Thoracic aorta (tissue), 2 donors: ENCODE results near the gene LONRF2. TPM values are rescaled to one million over a fixed set of nuclear protein-coding genes. Genes with fewer than 3 reads are reported as not detected.
A peak's percentile ranks its signal among the peaks of the same experiment; 100 is the strongest.

Experiments used
- ATAC-seq: fragments of 150-250 bp; one replicate; pipeline ENCODE4 v1.8.0; 2017; ENCODE audit warnings: low read depth; ENCODE audit not compliant: insufficient number of reproducible peaks, low FRiP score
- DNase-seq: peaks from one replicate; pipeline ENCODE4 v3.0.0-alpha.2; 2020; ENCODE audit warnings: low spot score
- H3K27ac ChIP-seq, 2 donors: fragments of 200-600 bp; sonication (generic); 1 replicate in 1 of 2; 2 replicates in 1 of 2; pipeline ENCODE4 v1.5.1; 2016; ENCODE audit warnings: mild to moderate bottlenecking in 2 of 2, moderate library complexity in 2 of 2
- H3K27me3 ChIP-seq: fragments of 200-600 bp; sonication (generic); replicated peaks from 2 replicates; pipeline ENCODE4 v1.6.0; 2016; ENCODE audit warnings: mild to moderate bottlenecking; ENCODE audit not compliant: insufficient read depth
- H3K36me3 ChIP-seq: fragments of 200-600 bp; sonication (generic); one replicate; pipeline ENCODE4 v1.5.1; 2016
- H3K4me1 ChIP-seq, 2 donors: fragments of 200-600 bp; sonication (generic); 1 replicate in 1 of 2; 2 replicates in 1 of 2; pipeline versions ENCODE4 v1.5.1 to v1.6.0; 2016; ENCODE audit warnings: low read depth in 2 of 2, mild to moderate bottlenecking in 1 of 2; ENCODE audit not compliant: control insufficient read depth in 1 of 2
- H3K4me3 ChIP-seq: fragments of 200-600 bp; sonication (generic); 2 replicates; pipeline ENCODE4 v1.5.1; 2016; ENCODE audit warnings: mild to moderate bottlenecking
- H3K9me3 ChIP-seq: fragments of 200-600 bp; sonication (generic); 2 replicates; pipeline ENCODE4 v1.5.1; 2016
- total RNA-seq, 2 donors: library from RNA; depleted of rRNA; stranded (reverse); fragments of >200 nt; gene quantifications; one replicate each; pipeline versions ENCODE4 v1.1.0 to v1.2.3, GENCODE V29; 2016
- TF ChIP-seq, protein P1 (sequence below): fragments of 200-600 bp; sonication (generic); IDR thresholded peaks from one replicate; pipeline ENCODE4 v1.5.1; 2019; ENCODE audit warnings: antibody characterized with exemption

Gene LONRF2
- total RNA-seq, 2 donors from 2014 or later: 7.0 to 17.4 TPM

DNA sequence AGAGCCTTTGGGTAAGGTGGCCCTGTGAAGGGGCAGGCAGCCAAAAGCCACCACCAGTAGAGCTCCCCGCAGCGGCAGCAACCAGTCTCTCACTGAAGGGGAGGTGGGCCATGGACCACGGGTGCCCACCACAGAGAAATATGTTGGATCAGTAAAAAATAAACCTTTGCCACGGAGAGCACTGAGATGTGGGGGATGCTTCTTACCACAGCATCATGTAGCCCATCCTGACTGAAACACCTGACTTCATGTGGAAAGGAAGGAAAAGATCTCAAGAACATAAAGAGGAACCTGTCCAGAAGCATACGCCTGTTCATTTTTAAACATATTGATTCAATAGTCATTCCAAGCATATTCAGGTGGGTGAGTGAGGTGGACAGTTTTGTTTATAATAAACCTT lies 51.1 kb downstream of the LONRF2 start:
- no peak overlapping the region for H3K4me3 ChIP-seq

DNA sequence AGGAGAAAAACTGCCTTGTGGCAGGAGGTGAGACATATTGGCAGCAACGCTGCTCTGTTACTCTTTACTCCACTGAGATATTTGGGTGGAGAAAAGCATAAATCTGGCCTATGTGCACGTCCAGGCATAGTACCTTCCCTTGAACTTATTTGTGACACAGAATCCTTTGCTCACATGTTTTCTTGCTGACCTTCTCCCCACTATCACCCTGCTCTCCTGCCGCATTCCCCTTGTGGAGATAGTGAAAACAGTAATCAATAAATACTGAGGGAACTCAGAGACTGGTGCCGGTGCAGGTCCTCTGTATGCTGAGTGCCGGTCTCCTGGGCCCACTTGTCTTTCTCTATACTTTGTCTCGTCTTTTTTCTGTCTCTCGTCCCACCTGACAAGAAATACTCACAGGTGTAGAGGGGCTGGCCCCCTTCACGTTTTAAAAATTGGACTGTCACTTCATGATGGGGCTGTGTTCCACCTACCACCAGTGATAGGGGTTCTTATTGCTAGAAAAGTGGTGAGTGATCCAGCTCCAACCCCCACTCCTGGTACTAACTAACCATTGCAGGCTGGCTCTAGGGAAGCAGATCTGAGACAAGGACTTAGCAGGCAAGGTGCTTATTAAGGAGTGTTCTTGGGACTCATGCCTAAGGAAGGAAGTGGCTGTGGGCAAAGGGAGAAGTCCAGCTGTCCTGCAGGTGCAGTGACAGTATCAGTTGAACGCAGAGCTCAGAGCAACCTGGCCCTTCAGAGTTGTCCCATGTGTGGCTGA lies 51.7 kb downstream of the LONRF2 start:
- TF ChIP-seq, protein P1, sequence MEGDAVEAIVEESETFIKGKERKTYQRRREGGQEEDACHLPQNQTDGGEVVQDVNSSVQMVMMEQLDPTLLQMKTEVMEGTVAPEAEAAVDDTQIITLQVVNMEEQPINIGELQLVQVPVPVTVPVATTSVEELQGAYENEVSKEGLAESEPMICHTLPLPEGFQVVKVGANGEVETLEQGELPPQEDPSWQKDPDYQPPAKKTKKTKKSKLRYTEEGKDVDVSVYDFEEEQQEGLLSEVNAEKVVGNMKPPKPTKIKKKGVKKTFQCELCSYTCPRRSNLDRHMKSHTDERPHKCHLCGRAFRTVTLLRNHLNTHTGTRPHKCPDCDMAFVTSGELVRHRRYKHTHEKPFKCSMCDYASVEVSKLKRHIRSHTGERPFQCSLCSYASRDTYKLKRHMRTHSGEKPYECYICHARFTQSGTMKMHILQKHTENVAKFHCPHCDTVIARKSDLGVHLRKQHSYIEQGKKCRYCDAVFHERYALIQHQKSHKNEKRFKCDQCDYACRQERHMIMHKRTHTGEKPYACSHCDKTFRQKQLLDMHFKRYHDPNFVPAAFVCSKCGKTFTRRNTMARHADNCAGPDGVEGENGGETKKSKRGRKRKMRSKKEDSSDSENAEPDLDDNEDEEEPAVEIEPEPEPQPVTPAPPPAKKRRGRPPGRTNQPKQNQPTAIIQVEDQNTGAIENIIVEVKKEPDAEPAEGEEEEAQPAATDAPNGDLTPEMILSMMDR: no peak
- Histone ChIP-seq H3K9me3 (no peaks in the 10 kb centered on the region), H3K36me3 (no peaks in the 10 kb centered on the region), H3K27me3 (no peaks in the 10 kb centered on the region), H3K27ac (peak overlapping the region in 1 of 2 donors; percentile 21), H3K4me3 (no peak overlapping the region), H3K4me1 (peaks cover 4 to 18% of the 10 kb centered on the region in 2 donors)
- ATAC-seq (no peak), DNase-seq (no peak)

More for the DNA sequence above, 51.1 kb downstream of the LONRF2 start:
- TF ChIP-seq, protein P1: no peak
- ATAC-seq (no peak), DNase-seq (no peak)
- Histone ChIP-seq H3K4me1 (peaks cover 4 to 18% of the 10 kb centered on the region in 2 donors), H3K27me3 (no peaks in the 10 kb centered on the region), H3K9me3 (no peaks in the 10 kb centered on the region), H3K36me3 (no peaks in the 10 kb centered on the region), H3K27ac (peak overlapping the region in 1 of 2 donors; percentile 21)

DNA sequence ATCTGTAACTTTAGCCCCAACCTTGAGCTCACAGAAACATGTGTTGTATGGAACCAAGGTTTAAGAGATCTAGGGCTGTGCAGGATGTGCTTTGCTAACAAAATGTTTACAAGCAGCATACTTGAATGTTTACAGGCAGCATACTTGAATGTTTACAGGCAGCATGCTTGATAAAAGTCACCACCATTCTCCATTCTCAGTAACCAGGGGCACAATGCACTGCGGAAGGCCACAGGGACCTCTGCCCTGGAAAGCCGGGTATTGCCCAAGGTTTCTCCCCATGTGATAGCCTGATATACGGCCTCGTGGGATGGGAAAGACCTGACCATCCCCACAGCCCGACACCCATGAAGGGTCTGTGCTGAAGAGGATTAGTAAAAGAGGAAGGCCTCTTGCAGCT lies 52.4 kb downstream of the LONRF2 start:
- no peaks in the 10 kb centered on the region for H3K9me3 ChIP-seq
- H3K27me3 ChIP-seq: no peaks in the 10 kb centered on the region
- DNase-seq (no peak), ATAC-seq (no peak)
- no peak overlapping the region for H3K27ac ChIP-seq
- TF ChIP-seq, protein P1: no peak
- H3K4me3 ChIP-seq: no peak overlapping the region
- H3K4me1 ChIP-seq: peaks cover 1 to 18% of the 10 kb centered on the region in 2 donors
- no peaks in the 10 kb centered on the region for H3K36me3 ChIP-seq

DNA sequence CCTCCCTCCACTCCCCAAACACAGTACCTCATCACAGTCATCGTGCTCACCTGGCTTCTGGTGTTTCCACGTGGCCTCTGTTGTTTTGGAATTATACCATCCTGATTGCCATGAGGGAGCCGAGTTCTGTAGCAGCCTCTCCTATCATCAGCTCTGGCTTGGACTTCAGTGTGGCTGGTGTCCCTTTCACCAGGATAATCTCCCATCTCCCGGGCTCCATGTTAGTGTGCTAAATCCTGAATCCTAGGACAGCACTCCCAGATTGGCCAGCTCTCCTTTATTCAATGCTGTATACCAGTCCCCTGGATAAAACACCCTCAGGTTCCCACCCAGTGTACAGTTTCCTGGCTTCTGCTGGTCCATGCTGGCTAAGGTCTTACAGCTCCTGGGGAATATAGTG lies 53.3 kb downstream of the LONRF2 start:
- peaks cover 0 to 18% of the 10 kb centered on the region in 2 donors for H3K4me1 ChIP-seq
- H3K9me3 ChIP-seq: no peaks in the 10 kb centered on the region
- ATAC-seq (no peak), DNase-seq (no peak)
- no peak overlapping the region for H3K27ac ChIP-seq
- no peaks in the 10 kb centered on the region for H3K27me3 ChIP-seq
- H3K36me3 ChIP-seq: no peaks in the 10 kb centered on the region
- H3K4me3 ChIP-seq: no peak overlapping the region
- TF ChIP-seq, protein P1: no peak

DNA sequence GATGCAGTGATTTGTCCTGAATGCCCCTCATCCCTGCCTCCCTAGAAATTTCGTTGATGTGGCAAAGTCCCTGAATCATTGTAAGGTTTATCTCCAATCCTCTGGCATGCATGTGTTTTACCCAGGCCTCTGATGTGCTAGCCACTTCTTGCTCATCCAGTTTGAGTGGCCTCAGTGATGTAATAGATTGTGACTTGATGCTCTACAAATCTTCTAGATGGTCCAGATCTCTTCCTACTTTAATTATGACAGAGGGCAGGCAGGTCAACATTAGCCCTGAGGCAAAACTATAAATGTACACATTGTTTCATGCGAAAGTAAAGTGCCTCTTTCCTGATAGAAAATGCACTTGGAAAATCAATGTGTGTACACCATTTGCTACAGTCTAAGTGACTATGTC lies 54.5 kb downstream of the LONRF2 start:
- Histone ChIP-seq H3K27ac (no peak overlapping the region), H3K9me3 (no peaks in the 10 kb centered on the region), H3K4me1 (peaks cover 0 to 8% of the 10 kb centered on the region in 2 donors), H3K27me3 (no peaks in the 10 kb centered on the region), H3K4me3 (no peak overlapping the region), H3K36me3 (no peaks in the 10 kb centered on the region)
- TF ChIP-seq, protein P1: no peak
- DNase-seq: no peak
- no peak for ATAC-seq
